Lower leg skin (tissue), 3 donors: ENCODE data around the gene LMTK2.

ENCODE experiments used
- POLR2A ChIP-seq, 2 donors: fragments of 450-650 bp; IDR thresholded peaks; one replicate each; pipeline ENCODE4 v1.6.1; 2016 to 2017; ENCODE audit warnings: antibody characterized with exemption in 2 of 2, mild to moderate bottlenecking in 1 of 2, moderate library complexity in 1 of 2
- TF ChIP-seq, protein P1 (sequence below), 3 donors: fragments of 450-650 bp; IDR thresholded peaks; one replicate each; pipeline ENCODE4 v1.5.1; 2016; ENCODE audit warnings: antibody characterized with exemption in 3 of 3, mild to moderate bottlenecking in 3 of 3, moderate library complexity in 2 of 3

DNA sequence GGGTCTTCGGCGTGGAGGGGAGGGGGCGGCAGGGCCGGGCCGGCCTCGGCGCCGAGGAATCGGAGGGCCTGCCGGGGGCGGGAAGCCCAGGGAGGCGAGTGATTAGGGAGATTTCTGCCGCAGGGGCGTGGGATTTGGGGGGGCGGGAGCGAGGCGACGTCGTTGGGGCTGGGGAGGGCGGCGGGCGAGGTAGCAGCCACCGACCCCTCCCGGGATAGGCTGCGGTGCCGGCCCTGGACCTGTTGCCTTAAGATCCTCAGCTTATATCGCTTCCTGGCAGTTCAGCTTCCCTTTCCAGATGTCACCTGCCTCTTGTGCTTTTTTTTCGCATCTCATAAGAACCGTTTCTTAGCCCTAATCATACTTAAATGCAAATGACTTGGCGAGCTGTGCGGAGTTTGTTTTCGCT is 655 bp downstream of the LMTK2 start:
- TF ChIP-seq POLR2A (IDR thresholded peaks at IDR 0.05): no peak
- TF ChIP-seq, protein P1, sequence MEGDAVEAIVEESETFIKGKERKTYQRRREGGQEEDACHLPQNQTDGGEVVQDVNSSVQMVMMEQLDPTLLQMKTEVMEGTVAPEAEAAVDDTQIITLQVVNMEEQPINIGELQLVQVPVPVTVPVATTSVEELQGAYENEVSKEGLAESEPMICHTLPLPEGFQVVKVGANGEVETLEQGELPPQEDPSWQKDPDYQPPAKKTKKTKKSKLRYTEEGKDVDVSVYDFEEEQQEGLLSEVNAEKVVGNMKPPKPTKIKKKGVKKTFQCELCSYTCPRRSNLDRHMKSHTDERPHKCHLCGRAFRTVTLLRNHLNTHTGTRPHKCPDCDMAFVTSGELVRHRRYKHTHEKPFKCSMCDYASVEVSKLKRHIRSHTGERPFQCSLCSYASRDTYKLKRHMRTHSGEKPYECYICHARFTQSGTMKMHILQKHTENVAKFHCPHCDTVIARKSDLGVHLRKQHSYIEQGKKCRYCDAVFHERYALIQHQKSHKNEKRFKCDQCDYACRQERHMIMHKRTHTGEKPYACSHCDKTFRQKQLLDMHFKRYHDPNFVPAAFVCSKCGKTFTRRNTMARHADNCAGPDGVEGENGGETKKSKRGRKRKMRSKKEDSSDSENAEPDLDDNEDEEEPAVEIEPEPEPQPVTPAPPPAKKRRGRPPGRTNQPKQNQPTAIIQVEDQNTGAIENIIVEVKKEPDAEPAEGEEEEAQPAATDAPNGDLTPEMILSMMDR (IDR thresholded peaks at IDR 0.05): no peak
